ENCODE measurements around the gene GDI1. TPM values are rescaled to one million over a fixed set of nuclear protein-coding genes. Genes with fewer than 3 reads are reported as not detected.

Gene GDI1
- total RNA-seq, 1 experiment from 2014 or later, result 137 TPM

DNA sequence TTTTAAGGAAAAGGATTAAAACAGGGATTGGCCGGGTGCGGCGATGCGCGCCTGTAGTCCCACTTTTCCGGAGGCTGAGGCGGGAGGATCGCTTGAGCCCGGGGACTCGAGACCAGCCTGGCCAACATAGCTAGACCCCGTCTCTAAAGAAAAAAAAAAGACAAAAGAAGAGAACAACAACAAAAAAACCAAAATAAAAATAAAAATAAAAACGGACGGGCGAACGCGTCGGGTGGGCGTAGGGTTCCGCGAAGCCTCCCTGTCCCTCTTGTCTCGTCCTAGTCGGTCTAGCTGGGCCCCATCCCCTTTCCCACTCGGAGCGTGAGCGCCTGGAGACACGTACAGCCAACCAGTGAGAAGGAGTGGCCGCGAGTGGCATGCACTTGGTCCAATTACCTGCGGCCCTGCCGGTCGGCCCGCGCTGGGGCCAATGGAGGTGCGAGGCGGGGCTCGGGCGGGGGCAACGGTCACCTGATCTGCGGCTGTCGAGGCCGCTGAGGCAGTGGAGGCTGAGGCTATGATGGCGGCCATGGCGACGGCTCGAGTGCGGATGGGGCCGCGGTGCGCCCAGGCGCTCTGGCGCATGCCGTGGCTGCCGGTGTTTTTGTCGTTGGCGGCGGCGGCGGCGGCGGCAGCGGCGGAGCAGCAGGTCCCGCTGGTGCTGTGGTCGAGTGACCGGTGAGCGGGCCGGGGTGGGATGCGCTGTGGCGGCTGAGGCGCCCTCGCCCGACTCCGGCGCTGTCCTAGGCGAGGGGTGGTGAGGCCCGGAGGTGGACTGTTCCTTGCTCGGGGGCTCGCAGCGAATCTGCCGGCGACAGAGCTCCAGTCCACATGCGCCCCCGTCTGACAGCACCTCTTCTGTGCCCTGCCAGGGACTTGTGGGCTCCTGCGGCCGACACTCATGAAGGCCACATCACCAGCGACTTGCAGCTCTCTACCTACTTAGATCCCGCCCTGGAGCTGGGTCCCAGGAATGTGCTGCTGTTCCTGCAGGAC, 8.5 kb upstream of the GDI1 start, which contains the start of gene ATP6AP1:
Gene ATP6AP1 (plus strand): TSS at position 502 of the 996 bp plus-strand sequence. CDS start 16 bp downstream, at position 518.
- peak; percentile 94 for DNase-seq (ENCODE audit: low spot score)
- ChIA-PET POLR2A (ENCODE audit: low non-redundant PET) (no interaction called here), CTCF (interaction anchor here (0.6 kb wide), 1 partner anchor 300 kb away, joined by 9 read pairs; no protein-coding TSS in a partner anchor)
- Histone ChIP-seq H3K36me3 (ENCODE audit: insufficient read depth, low read length, poor library complexity, severe bottlenecking) (peaks cover 4% of the 10 kb centered on the region), H3K4me3 (ENCODE audit: low read depth, low read length, poor library complexity, severe bottlenecking) (peak within 1 kb of the TSS; percentile 73), H3K27me3 (replicated peaks; ENCODE audit: insufficient read depth, low read depth, low read length, poor library complexity) (no peaks in the 10 kb centered on the region), H3K27ac (ENCODE audit: low read depth, low read length, poor library complexity, severe bottlenecking) (peak within 1 kb of the TSS; percentile 67), H3K9me3 (ENCODE audit: low read depth, low read length, poor library complexity, severe bottlenecking) (no peaks in the 10 kb centered on the region), H3K4me1 (ENCODE audit: insufficient read depth, low read length, poor library complexity, severe bottlenecking) (peaks cover 5% of the 10 kb centered on the region)
- no TSS peak for BruUV-seq (replicated peaks)
- intact Hi-C loops (cut with micrococcal nuclease; ENCODE audit: unreplicated experiment), result no loop called here
- TF ChIP-seq, protein P1, sequence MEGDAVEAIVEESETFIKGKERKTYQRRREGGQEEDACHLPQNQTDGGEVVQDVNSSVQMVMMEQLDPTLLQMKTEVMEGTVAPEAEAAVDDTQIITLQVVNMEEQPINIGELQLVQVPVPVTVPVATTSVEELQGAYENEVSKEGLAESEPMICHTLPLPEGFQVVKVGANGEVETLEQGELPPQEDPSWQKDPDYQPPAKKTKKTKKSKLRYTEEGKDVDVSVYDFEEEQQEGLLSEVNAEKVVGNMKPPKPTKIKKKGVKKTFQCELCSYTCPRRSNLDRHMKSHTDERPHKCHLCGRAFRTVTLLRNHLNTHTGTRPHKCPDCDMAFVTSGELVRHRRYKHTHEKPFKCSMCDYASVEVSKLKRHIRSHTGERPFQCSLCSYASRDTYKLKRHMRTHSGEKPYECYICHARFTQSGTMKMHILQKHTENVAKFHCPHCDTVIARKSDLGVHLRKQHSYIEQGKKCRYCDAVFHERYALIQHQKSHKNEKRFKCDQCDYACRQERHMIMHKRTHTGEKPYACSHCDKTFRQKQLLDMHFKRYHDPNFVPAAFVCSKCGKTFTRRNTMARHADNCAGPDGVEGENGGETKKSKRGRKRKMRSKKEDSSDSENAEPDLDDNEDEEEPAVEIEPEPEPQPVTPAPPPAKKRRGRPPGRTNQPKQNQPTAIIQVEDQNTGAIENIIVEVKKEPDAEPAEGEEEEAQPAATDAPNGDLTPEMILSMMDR (conservative IDR thresholded peaks at IDR 0.05; ENCODE audit: low read depth, low read length), result 0 out of 2 replicates have a peak, but pooled peaks have one; percentile 15
- no peak for TF ChIP-seq EZH2 (IDR thresholded peaks at IDR 0.05; ENCODE audit: borderline replicate concordance, low read depth, low read length, poor library complexity, severe bottlenecking)

DNA sequence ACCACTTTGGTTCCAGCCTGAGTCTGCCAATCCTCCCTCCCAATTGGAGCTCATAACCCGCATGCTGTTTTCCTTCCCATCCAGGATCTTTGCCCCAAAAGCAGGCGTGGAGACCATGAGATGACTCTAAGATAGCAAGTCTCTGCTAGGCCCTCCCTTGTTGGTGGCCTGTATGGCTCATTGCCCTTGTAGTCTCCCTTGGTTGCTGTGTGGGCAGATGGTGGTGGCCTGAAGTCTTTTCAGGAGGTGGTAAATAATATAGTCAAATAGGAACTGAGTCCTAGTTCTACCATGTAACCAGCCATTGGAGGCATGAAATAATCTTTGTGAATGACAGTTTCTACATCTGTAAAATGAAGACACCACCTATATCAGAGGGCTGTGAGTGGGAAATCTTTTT, 7.2 kb upstream of the GDI1 start:
- TSS peak; percentile 74 for BruUV-seq (replicated peaks)
- TF ChIP-seq EZH2 (IDR thresholded peaks at IDR 0.05; ENCODE audit: borderline replicate concordance, low read depth, low read length, poor library complexity, severe bottlenecking), result no peak
- TF ChIP-seq, protein P1 (conservative IDR thresholded peaks at IDR 0.05; ENCODE audit: low read depth, low read length), result no peak
- ChIA-PET CTCF (no interaction called here), POLR2A (ENCODE audit: low non-redundant PET) (no interaction called here)
- Histone ChIP-seq H3K27me3 (replicated peaks; ENCODE audit: insufficient read depth, low read depth, low read length, poor library complexity) (no peaks in the 10 kb centered on the region), H3K36me3 (ENCODE audit: insufficient read depth, low read length, poor library complexity, severe bottlenecking) (peaks cover 8% of the 10 kb centered on the region), H3K4me3 (ENCODE audit: low read depth, low read length, poor library complexity, severe bottlenecking) (peak overlapping the region; percentile 73), H3K27ac (ENCODE audit: low read depth, low read length, poor library complexity, severe bottlenecking) (no peak overlapping the region), H3K9me3 (ENCODE audit: low read depth, low read length, poor library complexity, severe bottlenecking) (no peaks in the 10 kb centered on the region), H3K4me1 (ENCODE audit: insufficient read depth, low read length, poor library complexity, severe bottlenecking) (peaks cover 5% of the 10 kb centered on the region)
- intact Hi-C loops (cut with micrococcal nuclease; ENCODE audit: unreplicated experiment), result no loop called here
- DNase-seq (ENCODE audit: low spot score), result no peak

DNA sequence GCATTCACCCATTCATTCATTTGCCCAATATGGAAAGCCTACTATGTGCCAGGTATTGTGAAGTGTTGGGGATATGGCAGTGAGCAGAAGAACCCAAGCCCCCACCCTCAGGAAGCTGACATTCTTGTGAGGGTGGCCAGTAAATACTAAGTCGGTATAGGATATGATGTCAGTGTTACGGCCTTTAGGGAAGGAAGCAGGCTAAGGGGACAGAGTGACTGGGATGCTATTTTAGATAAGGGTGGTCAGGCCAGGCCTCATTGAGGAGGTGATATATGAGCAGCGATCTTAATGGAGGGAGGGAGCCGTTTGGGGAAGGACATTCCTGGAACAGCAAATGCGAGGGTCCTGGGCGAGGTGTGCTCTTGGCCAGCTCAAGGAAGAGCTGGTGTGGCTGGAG, 6.5 kb upstream of the GDI1 start:
- CTCF ChIA-PET, result no interaction called here
- TF ChIP-seq, protein P1 (conservative IDR thresholded peaks at IDR 0.05; ENCODE audit: low read depth, low read length), result no peak
- TF ChIP-seq EZH2 (IDR thresholded peaks at IDR 0.05; ENCODE audit: borderline replicate concordance, low read depth, low read length, poor library complexity, severe bottlenecking), result no peak
- intact Hi-C loops (cut with micrococcal nuclease; ENCODE audit: unreplicated experiment), result no loop called here

More for the DNA sequence above, 6.5 kb upstream of the GDI1 start:
- Histone ChIP-seq H3K4me1 (ENCODE audit: insufficient read depth, low read length, poor library complexity, severe bottlenecking) (peaks cover 5% of the 10 kb centered on the region), H3K27me3 (replicated peaks; ENCODE audit: insufficient read depth, low read depth, low read length, poor library complexity) (no peaks in the 10 kb centered on the region), H3K36me3 (ENCODE audit: insufficient read depth, low read length, poor library complexity, severe bottlenecking) (peaks cover 8% of the 10 kb centered on the region), H3K4me3 (ENCODE audit: low read depth, low read length, poor library complexity, severe bottlenecking) (no peak overlapping the region), H3K9me3 (ENCODE audit: low read depth, low read length, poor library complexity, severe bottlenecking) (no peaks in the 10 kb centered on the region), H3K27ac (ENCODE audit: low read depth, low read length, poor library complexity, severe bottlenecking) (no peak overlapping the region)
- DNase-seq (ENCODE audit: low spot score), result no peak
- POLR2A ChIA-PET (ENCODE audit: low non-redundant PET), result no interaction called here
- BruUV-seq (replicated peaks), result no TSS peak

Measured in A673 (cell line).